ENCODE measurements around the gene PLEKHN1. TPM values are rescaled to one million over a fixed set of nuclear protein-coding genes. Genes with fewer than 3 reads are reported as not detected.

Gene PLEKHN1
- total and polyA plus RNA-seq, 2 of the 4 experiments (the other 2 are of a cell fraction), result 0.54 to 2.1 TPM

DNA sequence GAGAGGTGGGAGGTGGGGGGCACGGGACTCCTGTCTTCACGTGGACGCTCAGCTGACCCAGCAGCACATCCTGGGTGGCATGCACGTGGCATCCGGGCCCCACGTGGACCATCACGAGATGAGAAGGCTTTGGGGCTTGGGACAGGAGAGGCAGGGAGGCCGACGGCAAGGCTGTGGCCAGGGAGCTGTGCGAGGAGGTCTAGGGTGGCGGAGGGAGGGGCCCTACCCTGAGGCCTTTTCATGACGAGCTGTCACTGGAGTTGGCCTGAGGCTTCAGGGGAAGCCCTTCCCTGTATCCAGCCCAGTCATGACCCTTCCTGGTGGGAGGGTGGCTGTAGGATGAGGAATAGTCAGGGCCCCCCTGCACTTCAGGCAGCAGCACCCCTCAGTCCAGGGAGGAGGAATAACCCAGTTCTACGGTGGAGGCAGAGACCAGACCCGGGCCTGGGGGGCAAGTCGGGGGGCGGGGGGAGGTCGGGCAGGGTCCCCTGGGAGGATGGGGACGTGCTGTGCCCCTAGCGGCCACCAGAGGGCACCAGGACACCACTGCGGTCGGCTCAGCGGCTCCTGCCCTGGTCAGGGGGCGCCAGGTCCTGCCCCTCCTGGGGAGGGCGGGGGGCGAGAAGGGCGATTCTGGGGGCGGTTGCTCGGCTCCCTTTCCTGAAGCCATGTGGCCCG, 17.7 kb downstream of the PLEKHN1 start:
- Histone ChIP-seq H3K36me3 (ENCODE audit: control insufficient read depth, insufficient read depth, low read length) (no peaks in the 10 kb centered on the region), H2AK5ac (ENCODE audit: low read depth, low read length) (peak overlapping the region; percentile 13; the same call in 1 of the 2 replicates), H3K79me1 (ENCODE audit: low read depth in 1 of 2, low read length in 2 of 2) (no peaks in the 10 kb centered on the region), H2BK15ac (ENCODE audit: low read depth, low read length) (no peak overlapping the region), H2AK9ac (replicated peaks; ENCODE audit: low read depth, low read length, poor library complexity) (no peak overlapping the region), H3K14ac (replicated peaks; ENCODE audit: low read depth, low read length) (no peak overlapping the region), H4K91ac (ENCODE audit: insufficient read depth, low read depth, low read length) (no peak overlapping the region), H3K56ac (ENCODE audit: extremely low read depth, insufficient read depth, low read length) (no peak overlapping the region), H3K4me1 (ENCODE audit: control insufficient read depth, insufficient read depth, low read length) (no peaks in the 10 kb centered on the region), H3K9me3 (ENCODE audit: control insufficient read depth, insufficient read depth, low read length) (no peaks in the 10 kb centered on the region), H3K4me3 (ENCODE audit: insufficient read depth, low read depth, low read length) (no peak overlapping the region), H2BK20ac (ENCODE audit: low read depth, low read length) (no peak overlapping the region), H3K18ac (ENCODE audit: low read depth, low read length) (no peak overlapping the region), H3K4me2 (ENCODE audit: low read depth, low read length) (peak overlapping the region; percentile 71; the same call in 1 of the 2 replicates), H3K27ac (ENCODE audit: insufficient read depth, low read length) (no peak overlapping the region), H2BK5ac (ENCODE audit: low read depth, low read length, poor library complexity, severe bottlenecking) (no peak overlapping the region), H3K9ac (ENCODE audit: low read depth, low read length) (no peak overlapping the region), H4K5ac (ENCODE audit: low read depth, low read length) (no peak overlapping the region), H2AFZ (replicated peaks; ENCODE audit: low read length, poor library complexity) (peak overlapping the region; percentile 87), H4K8ac (ENCODE audit: low read depth in 2 of 2, low read length in 2 of 2) (no peak overlapping the region), H3K23ac (ENCODE audit: low read depth, low read length) (no peak overlapping the region), H2BK120ac (ENCODE audit: low read depth, low read length) (no peak overlapping the region), H3K4ac (ENCODE audit: low read depth, low read length) (no peak overlapping the region), H3K27me3 (ENCODE audit: control insufficient read depth, insufficient read depth, low read length) (peaks cover 5% of the 10 kb centered on the region; the same call in 1 of the 2 replicates), H3K9me1 (ENCODE audit: insufficient read depth, low read length) (no peaks in the 10 kb centered on the region), H4K20me1 (ENCODE audit: insufficient read depth, low read length) (no peaks in the 10 kb centered on the region; the same call in 1 of the 2 replicates)
- TF ChIP-seq RCOR1 (IDR thresholded peaks at IDR 0.05; ENCODE audit: insufficient replicate concordance, low read length) (no peak), NFE2L2 (IDR thresholded peaks at IDR 0.05; ENCODE audit: low read depth, low read length) (no peak), RFX5 (IDR thresholded peaks at IDR 0.05; ENCODE audit: low read depth, low read length) (no peak), BHLHE40 (IDR thresholded peaks at IDR 0.05; ENCODE audit: low read depth, low read length) (no peak), SMC3 (IDR thresholded peaks at IDR 0.05; ENCODE audit: low read depth, low read length) (peak; percentile 40), CEBPB (IDR thresholded peaks at IDR 0.05; ENCODE audit: low read depth, low read length) (no peak), POLR2A (IDR thresholded peaks at IDR 0.05; ENCODE audit: low read depth, low read length) (peak; percentile 37; the same call in 1 of the 2 replicates), MAZ (IDR thresholded peaks at IDR 0.05; ENCODE audit: borderline replicate concordance, low read depth, low read length) (peak; percentile 17; the same call in 1 of the 2 replicates), RAD21 (IDR thresholded peaks at IDR 0.05; ENCODE audit: low read length) (peak; percentile 71)
- TF ChIP-seq, protein P1, sequence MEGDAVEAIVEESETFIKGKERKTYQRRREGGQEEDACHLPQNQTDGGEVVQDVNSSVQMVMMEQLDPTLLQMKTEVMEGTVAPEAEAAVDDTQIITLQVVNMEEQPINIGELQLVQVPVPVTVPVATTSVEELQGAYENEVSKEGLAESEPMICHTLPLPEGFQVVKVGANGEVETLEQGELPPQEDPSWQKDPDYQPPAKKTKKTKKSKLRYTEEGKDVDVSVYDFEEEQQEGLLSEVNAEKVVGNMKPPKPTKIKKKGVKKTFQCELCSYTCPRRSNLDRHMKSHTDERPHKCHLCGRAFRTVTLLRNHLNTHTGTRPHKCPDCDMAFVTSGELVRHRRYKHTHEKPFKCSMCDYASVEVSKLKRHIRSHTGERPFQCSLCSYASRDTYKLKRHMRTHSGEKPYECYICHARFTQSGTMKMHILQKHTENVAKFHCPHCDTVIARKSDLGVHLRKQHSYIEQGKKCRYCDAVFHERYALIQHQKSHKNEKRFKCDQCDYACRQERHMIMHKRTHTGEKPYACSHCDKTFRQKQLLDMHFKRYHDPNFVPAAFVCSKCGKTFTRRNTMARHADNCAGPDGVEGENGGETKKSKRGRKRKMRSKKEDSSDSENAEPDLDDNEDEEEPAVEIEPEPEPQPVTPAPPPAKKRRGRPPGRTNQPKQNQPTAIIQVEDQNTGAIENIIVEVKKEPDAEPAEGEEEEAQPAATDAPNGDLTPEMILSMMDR (conservative IDR thresholded peaks at IDR 0.05; ENCODE audit: low read depth, low read length), result peak; percentile 67
- ATAC-seq (ENCODE audit: low read depth) (peak; percentile 97), DNase-seq (no peak)
- in situ Hi-C loops (cut with MboI; ENCODE audit: low sequenced_read_pairs), result no loop called here
- CTCF ChIA-PET, result interaction anchor here (0.7 to 1.5 kb wide), 7 partner anchors 9 to 79 kb away, joined by 3 to 9 read pairs (median 4); partner anchors contain the start of gene HES4
- 14% methylated on average over 7 of the region's 29 CpGs; no CpG with 5 or more reads in 1 of the 2 experiments for WGBS, 2 experiments (ENCODE audit: extremely low coverage in 2 of 2, insufficient read length in 1 of 2)
- POLR2A ChIA-PET (ENCODE audit: unreplicated experiment), result no interaction called here
- dilution Hi-C loops (cut with HindIII; ENCODE audit: low sequenced_read_pairs, unreplicated experiment), result no loop called here
- intact Hi-C loops (cut with micrococcal nuclease), result loop anchor here (1.0 to 5.0 kb wide), 2 partner anchors 79 to 248 kb away; partner anchors contain the start of genes B3GALT6 and SDF4
- BruUV-seq (replicated peaks), result no TSS peak
